Prostate gland (tissue), 2 donors: ENCODE data around the gene TRAP1. TPM values are rescaled to one million over a fixed set of nuclear protein-coding genes. Genes with fewer than 3 reads are reported as not detected.

Source experiments
- DNase-seq: peaks from one replicate; pipeline ENCODE4 v3.0.0-alpha.2; 2019; ENCODE audit warnings: low spot score
- H3K27ac ChIP-seq, 2 donors: fragments of 200-600 bp; sonication (generic); 2 replicates each; pipeline ENCODE4 v1.5.1; 2017 to 2019
- H3K27me3 ChIP-seq: fragments of 200-600 bp; sonication (generic); replicated peaks from 2 replicates; pipeline ENCODE4 v1.5.1; 2019; ENCODE audit not compliant: insufficient read depth
- H3K36me3 ChIP-seq, 2 donors: fragments of 200-600 bp; sonication (generic); 1 replicate in 1 of 2; 2 replicates in 1 of 2; pipeline versions ENCODE4 v1.5.1 to v1.8.1; 2017 to 2019
- H3K4me1 ChIP-seq: fragments of 200-600 bp; sonication (generic); replicated peaks from 2 replicates; pipeline ENCODE4 v1.5.1; 2019
- H3K4me3 ChIP-seq, 2 donors: fragments of 200-600 bp; sonication (generic); 2 replicates each; pipeline ENCODE4 v1.5.1; 2017 to 2019
- H3K9me3 ChIP-seq: fragments of 200-600 bp; sonication (generic); 2 replicates; pipeline ENCODE4 v1.5.1; 2017
- CTCF ChIP-seq, 4 experiments: fragments of 200-600 bp in 2 of 4; fragments of 450-650 bp in 2 of 4; sonication (generic) in 2 of 4; IDR thresholded peaks; 1 replicate in 3 of 4; 2 replicates in 1 of 4; pipeline ENCODE4 v1.5.1; 2016 to 2019; ENCODE audit warnings: antibody characterized with exemption in 4 of 4, mild to moderate bottlenecking in 2 of 4, moderate library complexity in 2 of 4
- POLR2A ChIP-seq: fragments of 450-650 bp; IDR thresholded peaks from one replicate; pipeline ENCODE4 v1.6.1; 2016; ENCODE audit warnings: antibody characterized with exemption, mild to moderate bottlenecking
- POLR2AphosphoS5 ChIP-seq: sonication (generic); formaldehyde crosslinking; IDR thresholded peaks from one replicate; pipeline ENCODE4 v1.6.1; 2017; ENCODE audit warnings: antibody characterized with exemption
- WGBS: methylation state at CpG from one replicate; pipeline ENCODE4 v1.1.5; 2018; 5-methylcytosine and 5-hydroxymethylcytosine counted together
- intact Hi-C: fragments of 100-400 bp; cut with DNase I; formaldehyde crosslinking; loops from one replicate; pipeline ENCODE4 v1.14.2; 2022
- total RNA-seq, 2 donors: library from RNA; depleted of rRNA; stranded (reverse); fragments of >200 nt; gene quantifications; one replicate each; pipeline ENCODE4 v1.1.0, GENCODE V29; 2016

The TRAP1 gene
- total RNA-seq, 2 donors from 2014 or later: 71.2 to 88.6 TPM

GRCh38 chr16:3754772-3755171 is 37.4 kb upstream of the TRAP1 start:
- Histone ChIP-seq H3K4me1 (no peaks in the 10 kb centered on the region), H3K9me3 (no peaks in the 10 kb centered on the region), H3K36me3 (peaks cover 3% of the 10 kb centered on the region in 2 donors), H3K27ac (no peak overlapping the region), H3K27me3 (no peaks in the 10 kb centered on the region), H3K4me3 (no peak overlapping the region)
- no peak for DNase-seq
- TF ChIP-seq POLR2AphosphoS5 (no peak), POLR2A (no peak), CTCF (IDR thresholded peaks at IDR 0.05) (no peak)
- 76% methylated on average over 5 of the region's 5 CpGs for WGBS
- intact Hi-C loops: no loop called here

- no peak overlapping the region for H3K4me3 ChIP-seq
- H3K36me3 ChIP-seq: peaks cover 3% of the 10 kb centered on the region in 2 donors
- DNase-seq: no peak
- H3K27me3 ChIP-seq: no peaks in the 10 kb centered on the region
- no peaks in the 10 kb centered on the region for H3K9me3 ChIP-seq
- H3K27ac ChIP-seq: no peak overlapping the region
- 92% methylated on average over 4 of the region's 4 CpGs for WGBS
- intact Hi-C loops: no loop called here
- no peaks in the 10 kb centered on the region for H3K4me1 ChIP-seq
- TF ChIP-seq CTCF (IDR thresholded peaks at IDR 0.05) (no peak), POLR2AphosphoS5 (no peak), POLR2A (no peak)
Observed at GRCh38 chr16:3754081-3754703, 36.9 kb upstream of the TRAP1 start.

- H3K27me3 ChIP-seq: no peaks in the 10 kb centered on the region
- peaks cover 3% of the 10 kb centered on the region in 2 donors for H3K36me3 ChIP-seq
- no peak overlapping the region for H3K27ac ChIP-seq
- H3K4me3 ChIP-seq: no peak overlapping the region
- no peaks in the 10 kb centered on the region for H3K9me3 ChIP-seq
- no peak for DNase-seq
- no peak for TF ChIP-seq POLR2AphosphoS5
- TF ChIP-seq CTCF (IDR thresholded peaks at IDR 0.05): no peak
- no peak for TF ChIP-seq POLR2A
- 88% methylated on average over 15 of the region's 15 CpGs for WGBS
- intact Hi-C loops: no loop called here
- H3K4me1 ChIP-seq: no peaks in the 10 kb centered on the region
Observed at GRCh38 chr16:3752984-3753383, 35.7 kb upstream of the TRAP1 start.

- no peaks in the 10 kb centered on the region for H3K27me3 ChIP-seq
- TF ChIP-seq POLR2AphosphoS5 (no peak), CTCF (IDR thresholded peaks at IDR 0.05) (no peak), POLR2A (no peak)
- H3K36me3 ChIP-seq: peaks cover 0 to 3% of the 10 kb centered on the region in 2 donors
- H3K4me1 ChIP-seq: no peaks in the 10 kb centered on the region
- H3K4me3 ChIP-seq: no peak overlapping the region
- H3K27ac ChIP-seq: no peak overlapping the region
- WGBS: 89% methylated on average over 8 of the region's 8 CpGs
- intact Hi-C loops: no loop called here
- DNase-seq: no peak
- H3K9me3 ChIP-seq: no peaks in the 10 kb centered on the region
Observed at GRCh38 chr16:3751878-3752277, 34.6 kb upstream of the TRAP1 start.

- Histone ChIP-seq H3K27ac (no peak overlapping the region), H3K4me1 (no peaks in the 10 kb centered on the region), H3K27me3 (no peaks in the 10 kb centered on the region), H3K4me3 (no peak overlapping the region), H3K9me3 (no peaks in the 10 kb centered on the region), H3K36me3 (no peaks in the 10 kb centered on the region)
- DNase-seq: no peak
- intact Hi-C loops: no loop called here
- 65% methylated on average over 5 of the region's 5 CpGs for WGBS
- TF ChIP-seq POLR2A: no peak
- TF ChIP-seq POLR2AphosphoS5: no peak
- no peak for TF ChIP-seq CTCF (IDR thresholded peaks at IDR 0.05)
Observed at GRCh38 chr16:3748307-3748706, 31.0 kb upstream of the TRAP1 start.
